SU-DHL-6 (cell line): Measurements from ENCODE around the gene ACTN4.

Source experiments
- CTCF ChIP-seq: fragments of 200-600 bp; sonication (generic); IDR thresholded peaks from one replicate; pipeline ENCODE4 v1.5.1; 2017; ENCODE audit warnings: antibody characterized with exemption, mild to moderate bottlenecking, low read length, moderate library complexity; ENCODE audit not compliant: insufficient read depth, poor library complexity, severe bottlenecking
- EZH2phosphoT487 ChIP-seq: fragments of 200-600 bp; sonication (generic), shearing (Covaris generic); conservative IDR thresholded peaks from 2 replicates; pipeline ENCODE4 v1.6.1; 2018; ENCODE audit warnings: mild to moderate bottlenecking, antibody characterized with exemption, low read length, moderate library complexity, mixed read lengths

DNA sequence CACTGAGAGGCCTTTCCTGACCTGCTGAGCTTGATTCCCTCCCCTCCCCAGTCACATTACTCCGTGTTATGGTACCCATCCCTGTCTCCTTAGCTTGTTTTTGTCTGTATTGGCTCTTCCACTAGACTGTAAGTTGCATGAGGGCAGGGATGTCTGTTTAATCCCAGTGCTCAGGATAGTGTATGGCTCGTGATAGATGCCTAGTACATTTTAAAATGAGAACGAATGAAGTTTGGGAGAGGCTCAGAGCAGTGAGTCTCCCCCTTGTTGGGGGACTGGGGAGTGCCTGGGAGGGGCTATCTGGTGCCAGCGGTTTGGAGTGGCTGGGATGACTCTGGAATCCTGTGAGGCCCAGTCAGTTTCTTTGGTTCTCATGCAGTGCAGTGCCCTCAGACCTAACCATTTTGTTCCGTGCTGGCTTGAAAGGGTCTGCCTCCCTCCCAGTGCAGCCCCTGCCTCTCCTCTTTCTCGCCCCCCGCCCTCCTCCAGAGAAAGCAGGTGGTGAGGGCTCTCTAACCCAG is 35.5 kb downstream of the ACTN4 start:
- TF ChIP-seq CTCF (no peak), EZH2phosphoT487 (no peak)
